ENCODE results near the gene C13orf42.
"Not testable (repeated sequence)": the region's sequence is repeated elsewhere in the genome, so short reads cannot be mapped to it uniquely, and the experiment has no call there.

C13orf42 gene

GRCh38 chr13:51080478-51081065, 30.5 kb downstream of the C13orf42 start:
- H3K4me3 ChIP-seq (ENCODE audit: low read depth, low read length), result peak overlapping the region; percentile 13
- not testable (repeated sequence) for H3K9me3 ChIP-seq (ENCODE audit: control insufficient read depth, insufficient read depth, low read length); H3K9ac ChIP-seq (ENCODE audit: low read depth, low read length); H3K4me1 ChIP-seq (ENCODE audit: control insufficient read depth, insufficient read depth, low read length); H3K27me3 ChIP-seq (ENCODE audit: control insufficient read depth, insufficient read depth, low read length)
- H3K36me3 ChIP-seq (ENCODE audit: control insufficient read depth, insufficient read depth, low read length), result peaks cover 12% of the 10 kb centered on the region

DNA sequence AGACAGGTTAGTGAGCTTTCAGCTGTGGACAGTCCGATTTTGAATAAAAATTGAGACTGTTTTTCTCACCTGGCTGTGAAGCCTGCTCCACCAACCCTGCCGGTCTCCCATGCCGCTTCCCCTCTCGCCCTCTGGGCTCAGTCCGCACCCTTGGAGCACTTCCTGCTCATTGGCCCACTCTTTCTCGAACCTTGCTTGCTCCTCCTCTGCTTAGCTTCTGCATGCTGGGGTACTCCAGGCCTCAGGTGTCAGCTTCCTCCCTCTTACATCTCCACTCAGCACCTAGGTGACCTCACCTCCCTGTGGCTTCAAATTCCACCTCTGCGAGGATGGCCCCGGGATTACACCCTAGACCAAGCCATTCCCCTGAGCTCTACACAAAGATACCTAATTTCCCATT, 39.6 kb downstream of the C13orf42 start:
- Histone ChIP-seq H3K4me1 (ENCODE audit: control insufficient read depth, insufficient read depth, low read length) (no peaks in the 10 kb centered on the region), H3K27me3 (ENCODE audit: control insufficient read depth, insufficient read depth, low read length) (no peaks in the 10 kb centered on the region), H3K36me3 (ENCODE audit: control insufficient read depth, insufficient read depth, low read length) (no peaks in the 10 kb centered on the region), H3K9ac (ENCODE audit: low read depth, low read length) (no peak overlapping the region), H3K9me3 (ENCODE audit: control insufficient read depth, insufficient read depth, low read length) (no peaks in the 10 kb centered on the region), H3K4me3 (ENCODE audit: low read depth, low read length) (no peak overlapping the region)

GRCh38 chr13:51070005-51070649, 40.9 kb downstream of the C13orf42 start:
- Histone ChIP-seq H3K4me1 (ENCODE audit: control insufficient read depth, insufficient read depth, low read length) (no peaks in the 10 kb centered on the region), H3K9ac (ENCODE audit: low read depth, low read length) (no peak overlapping the region), H3K36me3 (ENCODE audit: control insufficient read depth, insufficient read depth, low read length) (no peaks in the 10 kb centered on the region), H3K27me3 (ENCODE audit: control insufficient read depth, insufficient read depth, low read length) (no peaks in the 10 kb centered on the region), H3K4me3 (ENCODE audit: low read depth, low read length) (no peak overlapping the region), H3K9me3 (ENCODE audit: control insufficient read depth, insufficient read depth, low read length) (no peaks in the 10 kb centered on the region)

- Histone ChIP-seq H3K9ac (ENCODE audit: low read depth, low read length) (no peak overlapping the region), H3K4me1 (ENCODE audit: control insufficient read depth, insufficient read depth, low read length) (no peaks in the 10 kb centered on the region), H3K27me3 (ENCODE audit: control insufficient read depth, insufficient read depth, low read length) (no peaks in the 10 kb centered on the region), H3K36me3 (ENCODE audit: control insufficient read depth, insufficient read depth, low read length) (no peaks in the 10 kb centered on the region), H3K4me3 (ENCODE audit: low read depth, low read length) (no peak overlapping the region), H3K9me3 (ENCODE audit: control insufficient read depth, insufficient read depth, low read length) (no peaks in the 10 kb centered on the region)
Observed at GRCh38 chr13:51068501-51068900, 42.6 kb downstream of the C13orf42 start.

DNA sequence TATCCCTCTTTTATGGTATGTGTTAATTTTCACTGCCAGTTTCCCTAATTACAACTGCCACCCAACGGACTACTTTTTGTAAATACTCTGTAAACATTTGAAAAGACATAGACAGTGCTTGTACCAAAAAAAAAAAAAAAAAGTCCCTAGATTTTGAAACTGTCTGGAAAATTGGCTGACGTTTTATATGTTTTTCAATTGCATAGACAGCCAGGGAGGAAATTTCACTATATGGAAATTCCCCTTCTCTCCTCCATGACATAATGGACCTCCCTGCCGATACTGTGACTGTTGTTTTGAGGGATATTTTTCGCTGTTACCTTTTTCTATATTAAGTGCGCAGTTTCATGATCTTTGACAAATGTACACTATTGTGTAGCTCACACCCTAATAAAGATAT, 43.4 kb downstream of the C13orf42 start:
- Histone ChIP-seq H3K4me1 (ENCODE audit: control insufficient read depth, insufficient read depth, low read length) (no peaks in the 10 kb centered on the region), H3K27me3 (ENCODE audit: control insufficient read depth, insufficient read depth, low read length) (no peaks in the 10 kb centered on the region), H3K36me3 (ENCODE audit: control insufficient read depth, insufficient read depth, low read length) (no peaks in the 10 kb centered on the region), H3K4me3 (ENCODE audit: low read depth, low read length) (no peak overlapping the region), H3K9me3 (ENCODE audit: control insufficient read depth, insufficient read depth, low read length) (no peaks in the 10 kb centered on the region), H3K9ac (ENCODE audit: low read depth, low read length) (no peak overlapping the region)

DNA sequence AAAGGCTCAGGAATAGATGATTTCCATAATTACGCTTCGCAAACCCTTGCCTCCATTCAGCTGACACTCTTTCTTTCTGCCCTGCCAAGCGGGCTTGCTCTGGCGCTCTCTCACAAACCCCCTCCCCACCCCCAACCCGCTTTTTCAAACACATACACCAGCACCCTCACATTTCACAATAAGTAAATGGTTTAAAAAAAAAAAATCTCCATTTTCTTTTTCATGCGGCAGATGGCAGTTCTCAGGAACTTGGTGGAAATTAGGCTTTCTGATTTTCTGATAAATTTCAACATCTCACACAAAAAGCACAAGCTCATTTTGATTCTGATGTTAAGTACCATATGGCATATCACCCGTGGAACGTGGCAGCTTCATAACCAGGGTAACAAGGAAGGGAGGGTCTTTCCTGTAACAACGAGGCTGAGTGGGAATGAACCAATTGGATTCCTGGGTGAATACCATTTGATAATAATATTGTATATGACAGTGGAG, 43.8 kb downstream of the C13orf42 start:
- H3K27me3 ChIP-seq (ENCODE audit: control insufficient read depth, insufficient read depth, low read length), result no peaks in the 10 kb centered on the region
- H3K4me1 ChIP-seq (ENCODE audit: control insufficient read depth, insufficient read depth, low read length), result no peaks in the 10 kb centered on the region
- no peak overlapping the region for H3K4me3 ChIP-seq (ENCODE audit: low read depth, low read length)
- H3K36me3 ChIP-seq (ENCODE audit: control insufficient read depth, insufficient read depth, low read length), result no peaks in the 10 kb centered on the region
- H3K9ac ChIP-seq (ENCODE audit: low read depth, low read length), result no peak overlapping the region
- H3K9me3 ChIP-seq (ENCODE audit: control insufficient read depth, insufficient read depth, low read length), result no peaks in the 10 kb centered on the region

- H3K9ac ChIP-seq (ENCODE audit: low read depth, low read length), result no peak overlapping the region
- H3K36me3 ChIP-seq (ENCODE audit: control insufficient read depth, insufficient read depth, low read length), result no peaks in the 10 kb centered on the region
Observed at GRCh38 chr13:51066091-51066831, 44.8 kb downstream of the C13orf42 start.

DNA sequence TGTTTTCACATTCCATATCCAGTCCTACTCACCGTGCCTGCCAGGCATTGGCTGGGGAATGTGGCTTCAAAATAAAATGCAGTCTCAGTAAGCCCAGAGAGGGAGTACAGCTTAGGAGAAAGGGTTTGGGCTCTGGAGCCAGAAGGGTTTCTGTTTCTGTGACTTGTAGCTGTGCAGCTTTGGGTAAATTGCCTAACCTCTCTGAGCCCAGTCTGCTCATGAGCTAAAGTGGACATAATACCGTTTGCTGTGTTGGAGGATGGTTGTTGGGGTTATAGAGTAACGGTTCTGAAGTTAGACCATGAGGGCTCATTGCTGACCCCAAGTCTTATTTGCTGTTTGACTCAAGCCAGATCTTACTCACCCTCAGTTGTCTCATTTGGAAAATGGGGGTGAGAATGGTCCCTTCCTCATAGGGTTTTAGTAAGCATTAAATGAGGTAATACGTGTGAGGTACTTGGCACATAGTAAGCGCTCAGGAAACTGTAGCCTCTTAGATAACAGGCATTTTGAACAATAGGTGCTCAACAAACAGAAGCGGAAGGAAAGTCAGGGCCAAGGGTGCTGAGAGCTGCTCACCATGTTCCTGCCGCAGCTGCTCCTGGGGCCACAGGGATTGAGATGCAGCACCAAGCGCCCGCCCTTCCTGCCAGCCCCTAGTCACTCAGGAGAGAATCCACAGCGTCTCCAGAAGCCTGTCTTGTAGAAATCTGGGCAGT, 45.5 kb downstream of the C13orf42 start:
- no peaks in the 10 kb centered on the region for H3K4me1 ChIP-seq (ENCODE audit: control insufficient read depth, insufficient read depth, low read length)
- H3K9me3 ChIP-seq (ENCODE audit: control insufficient read depth, insufficient read depth, low read length), result no peaks in the 10 kb centered on the region
- no peak overlapping the region for H3K9ac ChIP-seq (ENCODE audit: low read depth, low read length)
- no peaks in the 10 kb centered on the region for H3K36me3 ChIP-seq (ENCODE audit: control insufficient read depth, insufficient read depth, low read length)
- no peak overlapping the region for H3K4me3 ChIP-seq (ENCODE audit: low read depth, low read length)
- no peaks in the 10 kb centered on the region for H3K27me3 ChIP-seq (ENCODE audit: control insufficient read depth, insufficient read depth, low read length)

More at GRCh38 chr13:51066091-51066831, 44.8 kb downstream of the C13orf42 start:
- Histone ChIP-seq H3K9me3 (ENCODE audit: control insufficient read depth, insufficient read depth, low read length) (no peaks in the 10 kb centered on the region), H3K4me1 (ENCODE audit: control insufficient read depth, insufficient read depth, low read length) (no peaks in the 10 kb centered on the region), H3K4me3 (ENCODE audit: low read depth, low read length) (no peak overlapping the region), H3K27me3 (ENCODE audit: control insufficient read depth, insufficient read depth, low read length) (no peaks in the 10 kb centered on the region)

GRCh38 chr13:51064753-51065152, 46.3 kb downstream of the C13orf42 start:
- no peak overlapping the region for H3K4me3 ChIP-seq (ENCODE audit: low read depth, low read length)
- no peak overlapping the region for H3K9ac ChIP-seq (ENCODE audit: low read depth, low read length)
- no peaks in the 10 kb centered on the region for H3K4me1 ChIP-seq (ENCODE audit: control insufficient read depth, insufficient read depth, low read length)
- H3K36me3 ChIP-seq (ENCODE audit: control insufficient read depth, insufficient read depth, low read length), result no peaks in the 10 kb centered on the region
- H3K27me3 ChIP-seq (ENCODE audit: control insufficient read depth, insufficient read depth, low read length), result no peaks in the 10 kb centered on the region
- H3K9me3 ChIP-seq (ENCODE audit: control insufficient read depth, insufficient read depth, low read length), result no peaks in the 10 kb centered on the region

GRCh38 chr13:51063909-51064308, 47.2 kb downstream of the C13orf42 start:
- Histone ChIP-seq H3K9ac (ENCODE audit: low read depth, low read length) (no peak overlapping the region), H3K36me3 (ENCODE audit: control insufficient read depth, insufficient read depth, low read length) (no peaks in the 10 kb centered on the region), H3K27me3 (ENCODE audit: control insufficient read depth, insufficient read depth, low read length) (no peaks in the 10 kb centered on the region), H3K9me3 (ENCODE audit: control insufficient read depth, insufficient read depth, low read length) (no peaks in the 10 kb centered on the region), H3K4me1 (ENCODE audit: control insufficient read depth, insufficient read depth, low read length) (peaks cover under 1% of the 10 kb centered on the region), H3K4me3 (ENCODE audit: low read depth, low read length) (no peak overlapping the region)

DNA sequence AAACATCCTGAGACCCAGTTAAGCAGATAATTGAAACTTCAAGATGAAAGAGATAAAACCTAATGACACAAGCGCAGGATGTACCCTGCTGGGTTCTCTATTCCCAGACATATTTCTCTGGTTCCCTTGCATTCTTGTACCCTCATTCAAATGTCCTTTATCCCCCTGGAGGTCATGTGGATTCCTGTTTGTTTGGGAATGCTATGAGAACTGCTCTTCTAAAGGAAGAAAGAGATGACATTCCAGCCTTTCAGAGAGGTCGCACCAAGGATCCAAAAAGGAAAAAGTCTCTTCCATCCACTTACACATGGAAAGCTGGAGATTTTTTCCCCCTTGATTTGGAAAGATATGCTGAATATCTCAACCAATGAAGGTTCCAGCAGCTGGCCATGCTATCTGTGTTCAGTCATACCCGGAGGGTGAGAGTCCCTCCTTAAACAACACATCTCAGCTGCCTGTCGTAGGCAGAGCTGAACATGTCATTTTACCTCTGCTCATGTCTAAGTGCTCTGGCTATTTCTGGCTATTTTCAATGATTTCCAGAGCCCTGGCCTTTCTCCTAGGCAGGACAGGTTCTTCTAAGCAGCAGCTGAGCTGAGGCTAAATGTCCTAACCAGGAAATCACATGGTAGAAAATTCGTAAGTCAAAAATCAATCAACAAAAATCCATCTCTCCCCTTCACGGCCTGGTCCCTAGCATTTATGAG, 52.5 kb downstream of the C13orf42 start:
- peaks cover 6% of the 10 kb centered on the region for H3K4me1 ChIP-seq (ENCODE audit: control insufficient read depth, insufficient read depth, low read length)
- no peaks in the 10 kb centered on the region for H3K27me3 ChIP-seq (ENCODE audit: control insufficient read depth, insufficient read depth, low read length)
- H3K9me3 ChIP-seq (ENCODE audit: control insufficient read depth, insufficient read depth, low read length), result no peaks in the 10 kb centered on the region
- H3K36me3 ChIP-seq (ENCODE audit: control insufficient read depth, insufficient read depth, low read length), result no peaks in the 10 kb centered on the region
- H3K4me3 ChIP-seq (ENCODE audit: low read depth, low read length), result no peak overlapping the region
- H3K9ac ChIP-seq (ENCODE audit: low read depth, low read length), result no peak overlapping the region
